Natural killer cell (primary cell): ENCODE results near the gene NHLRC4. TPM values are rescaled to one million over a fixed set of nuclear protein-coding genes. Genes with fewer than 3 reads are reported as not detected.

Experiments used
- ATAC-seq, 3 donors: fragments of 150-1000 bp in 2 of 3; fragments of 200-7000 bp in 1 of 3; cut with Tn5 transposase; 1 replicate in 1 of 3; 2 replicates in 2 of 3; pipeline ENCODE4 v1.10.0; 2021; ENCODE audit warnings: mild to moderate bottlenecking in 2 of 3, moderate library complexity in 2 of 3
- DNase-seq, 2 donors: peaks; one replicate each; pipeline versions ENCODE4 v3.0.0 to v3.0.0-alpha.2; 2013 to 2021; ENCODE audit warnings: mixed read lengths in 1 of 2
- H3K27ac ChIP-seq: one replicate; pipeline ENCODE4 v1.5.1; 2013; ENCODE audit warnings: mild to moderate bottlenecking, low read length
- H3K27me3 ChIP-seq: one replicate; pipeline ENCODE4 v1.6.1; 2013; ENCODE audit warnings: low read length; ENCODE audit not compliant: control insufficient read depth, insufficient read depth
- H3K36me3 ChIP-seq: one replicate; pipeline ENCODE4 v1.6.1; 2013; ENCODE audit warnings: low read length; ENCODE audit not compliant: control insufficient read depth, insufficient read depth
- H3K4me1 ChIP-seq: one replicate; pipeline ENCODE4 v1.6.1; 2013; ENCODE audit warnings: low read length; ENCODE audit not compliant: control insufficient read depth, insufficient read depth
- H3K4me3 ChIP-seq: one replicate; pipeline ENCODE4 v1.5.1; 2013; ENCODE audit warnings: low read length
- H3K9me3 ChIP-seq: one replicate; pipeline ENCODE4 v1.6.1; 2013; ENCODE audit warnings: low read length; ENCODE audit not compliant: control insufficient read depth, insufficient read depth
- H3K27ac Mint-ChIP-seq, 2 donors: one replicate each; pipeline ENCODE4 v1.8.0; 2022; ENCODE audit warnings: mild to moderate bottlenecking in 2 of 2, mixed read lengths in 2 of 2, moderate library complexity in 1 of 2
- H3K27me3 Mint-ChIP-seq, 2 donors: one replicate each; pipeline ENCODE4 v1.8.0; 2022; ENCODE audit warnings: low read depth in 2 of 2, mixed read lengths in 2 of 2
- H3K36me3 Mint-ChIP-seq: one replicate; pipeline ENCODE4 v1.8.0; 2022; ENCODE audit warnings: mixed read lengths
- H3K4me1 Mint-ChIP-seq, 2 donors: one replicate each; pipeline ENCODE4 v1.8.0; 2022; ENCODE audit warnings: mixed read lengths in 2 of 2
- H3K4me3 Mint-ChIP-seq: one replicate; pipeline ENCODE4 v1.8.0; 2022; ENCODE audit warnings: mild to moderate bottlenecking, moderate library complexity, mixed read lengths
- H3K9me3 Mint-ChIP-seq, 2 donors: one replicate each; pipeline ENCODE4 v1.8.0; 2022; ENCODE audit warnings: mixed read lengths in 2 of 2
- CTCF ChIP-seq: fragments of 200-600 bp; IDR thresholded peaks from one replicate; pipeline ENCODE4 v1.8.0; 2022; ENCODE audit warnings: antibody characterized with exemption
- WGBS: methylation state at CpG from one replicate; pipeline ENCODE4 v1.1.7; 2013; ENCODE audit warnings: missing lambda C conversion rate; ENCODE audit not compliant: insufficient coverage; 5-methylcytosine and 5-hydroxymethylcytosine counted together
- intact Hi-C: fragments of 100-400 bp; cut with micrococcal nuclease; formaldehyde crosslinking; loops from one replicate; pipeline ENCODE4 v1.14.2; 2022
- total RNA-seq, 4 donors: library from RNA; stranded (reverse); fragments of 120-200 nt in 1 of 4; gene quantifications; one replicate each; pipeline versions ENCODE4 v1.2.3 to v1.2.4, GENCODE V29; 2013 to 2022

Gene NHLRC4
- total RNA-seq, 3 donors from 2014 or later (not counting 1 experiment from before 2014, with no cell fraction given) = 0.28 to 0.75 (median 0.35) TPM

DNA sequence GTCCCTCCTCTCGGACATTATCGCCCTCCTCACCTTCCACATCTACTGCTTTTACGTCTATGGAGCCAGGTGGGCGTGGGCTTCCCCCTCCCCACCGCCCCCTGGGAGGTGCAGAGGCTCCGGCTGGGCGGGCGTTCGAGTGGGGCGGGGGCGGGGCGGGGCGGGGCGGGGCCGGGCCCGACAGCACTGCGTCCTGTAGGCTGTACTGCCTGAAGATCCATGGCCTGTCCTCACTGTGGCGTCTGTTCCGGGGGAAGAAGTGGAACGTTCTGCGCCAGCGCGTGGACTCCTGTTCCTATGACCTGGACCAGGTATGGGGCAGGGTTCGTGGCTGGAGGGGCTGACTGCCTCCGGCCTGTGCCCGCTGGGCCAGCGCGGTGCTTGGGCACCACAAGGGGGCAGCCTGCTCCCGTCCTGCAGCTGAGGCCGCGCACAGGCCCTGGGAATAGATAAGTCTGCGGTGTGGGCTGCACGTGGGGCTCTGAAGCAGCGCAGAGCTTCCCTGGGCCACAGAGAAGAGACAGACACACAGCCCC is 12.1 kb downstream of the NHLRC4 start:
- Mint-ChIP-seq H3K36me3 (no peaks in the 10 kb centered on the region), H3K27ac (no peak overlapping the region), H3K4me1 (no peaks in the 10 kb centered on the region), H3K27me3 (no peaks in the 10 kb centered on the region), H3K9me3 (no peaks in the 10 kb centered on the region), H3K4me3 (no peak overlapping the region)
- 32% methylated on average over 34 of the region's 34 CpGs for WGBS
- peak; percentile 57 to 83 for DNase-seq
- H3K9me3 ChIP-seq = no peaks in the 10 kb centered on the region
- H3K4me1 ChIP-seq = peaks cover 8% of the 10 kb centered on the region
- H3K36me3 ChIP-seq = peaks cover 2% of the 10 kb centered on the region
- H3K4me3 ChIP-seq = no peak overlapping the region
- no peaks in the 10 kb centered on the region for H3K27me3 ChIP-seq
- H3K27ac ChIP-seq = no peak overlapping the region
- intact Hi-C loops = loop anchor here (2.0 kb wide), 1 partner anchor 32 kb away; no protein-coding TSS in a partner anchor
- peak; percentile 90 to 98 (median 95) for ATAC-seq
- TF ChIP-seq CTCF = peak; percentile 70

DNA sequence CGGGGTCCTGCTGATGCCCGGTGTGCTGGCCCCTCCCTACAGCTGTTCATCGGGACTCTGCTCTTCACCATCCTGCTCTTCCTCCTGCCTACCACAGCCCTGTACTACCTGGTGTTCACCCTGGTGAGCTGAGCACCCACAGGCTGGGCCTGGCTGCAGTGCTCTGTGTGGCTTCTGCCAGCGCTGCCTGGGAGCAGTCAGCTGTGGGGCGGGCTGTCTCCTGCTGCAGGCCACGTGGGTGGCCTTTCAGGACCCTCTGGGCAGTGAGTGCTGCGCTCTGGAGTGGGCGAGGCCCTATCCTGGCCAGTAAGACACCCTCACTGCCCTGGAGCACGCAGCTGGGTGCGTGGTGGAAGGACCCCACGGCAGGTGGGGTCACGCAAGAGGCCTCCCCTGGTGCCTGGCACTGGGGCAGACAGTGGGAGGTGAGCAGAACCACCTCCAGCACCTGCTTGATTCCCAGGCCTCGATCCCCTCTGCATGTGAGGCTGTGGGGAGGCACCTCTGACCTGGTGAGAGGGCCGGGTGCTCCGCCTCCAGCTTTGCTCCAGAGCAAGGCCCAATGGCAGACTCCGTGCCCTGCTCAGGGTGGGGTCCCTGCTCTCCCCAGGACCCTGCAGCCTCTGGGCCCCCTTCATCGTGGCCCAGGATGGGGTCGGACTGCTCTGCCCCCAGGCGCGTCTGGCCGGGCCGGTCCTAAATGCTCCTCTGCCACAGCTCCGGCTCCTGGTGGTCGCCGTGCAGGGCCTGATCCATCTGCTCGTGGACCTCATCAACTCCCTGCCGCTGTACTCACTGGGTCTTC is 13.5 kb downstream of the NHLRC4 start:
- no peak for DNase-seq
- TF ChIP-seq CTCF = no peak

DNA sequence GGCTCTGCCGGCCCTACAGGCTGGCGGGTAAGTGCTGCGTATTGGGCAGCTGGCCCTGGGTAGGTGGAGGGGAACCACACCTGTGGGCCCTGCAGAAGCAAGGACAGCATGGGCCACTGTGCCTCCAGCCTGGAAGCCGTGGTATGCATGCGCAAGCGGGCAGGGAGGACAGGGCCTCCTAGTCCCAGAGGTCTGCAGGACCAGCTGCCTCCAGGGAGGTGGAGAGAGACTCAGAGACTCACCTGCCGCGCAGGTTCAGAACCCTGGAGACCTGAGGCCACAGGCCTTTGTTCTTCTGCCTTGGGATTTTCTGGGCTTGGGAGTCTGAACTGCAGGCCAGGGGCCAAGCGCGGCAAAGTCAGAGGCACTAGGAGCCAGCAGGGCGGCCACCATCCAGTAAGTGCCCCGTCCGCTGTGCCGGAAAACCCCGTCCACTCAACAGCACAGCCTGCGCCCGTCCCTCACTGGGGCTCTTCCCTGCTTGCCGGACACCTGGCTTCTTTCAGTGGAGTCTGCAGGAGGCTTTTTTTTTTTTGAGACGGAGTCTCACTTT is 14.2 kb downstream of the NHLRC4 start:
- WGBS = 98% methylated on average over 19 of the region's 19 CpGs
- ATAC-seq = no peak
- no peak overlapping the region for H3K4me3 ChIP-seq
- H3K36me3 ChIP-seq = no peaks in the 10 kb centered on the region
- H3K36me3 Mint-ChIP-seq = no peaks in the 10 kb centered on the region
- no peak for DNase-seq
- no peak overlapping the region for H3K4me3 Mint-ChIP-seq
- peaks cover 8% of the 10 kb centered on the region for H3K4me1 ChIP-seq
- no peak for TF ChIP-seq CTCF
- no peaks in the 10 kb centered on the region for H3K9me3 Mint-ChIP-seq
- H3K9me3 ChIP-seq = no peaks in the 10 kb centered on the region
- no peak overlapping the region for H3K27ac ChIP-seq
- H3K27ac Mint-ChIP-seq = no peak overlapping the region
- intact Hi-C loops = no loop called here
- no peaks in the 10 kb centered on the region for H3K4me1 Mint-ChIP-seq
- no peaks in the 10 kb centered on the region for H3K27me3 Mint-ChIP-seq
- no peaks in the 10 kb centered on the region for H3K27me3 ChIP-seq

More for the DNA sequence above, 13.5 kb downstream of the NHLRC4 start:
- intact Hi-C loops = no loop called here
- ATAC-seq = no peak
- no peaks in the 10 kb centered on the region for H3K27me3 Mint-ChIP-seq
- H3K4me1 Mint-ChIP-seq = no peaks in the 10 kb centered on the region
- no peaks in the 10 kb centered on the region for H3K9me3 ChIP-seq
- H3K36me3 Mint-ChIP-seq = no peaks in the 10 kb centered on the region
- no peaks in the 10 kb centered on the region for H3K9me3 Mint-ChIP-seq
- no peaks in the 10 kb centered on the region for H3K36me3 ChIP-seq
- H3K4me3 ChIP-seq = no peak overlapping the region
- H3K27ac ChIP-seq = no peak overlapping the region
- peaks cover 8% of the 10 kb centered on the region for H3K4me1 ChIP-seq
- no peak overlapping the region for H3K4me3 Mint-ChIP-seq
- H3K27ac Mint-ChIP-seq = no peak overlapping the region
- H3K27me3 ChIP-seq = no peaks in the 10 kb centered on the region
- WGBS = 95% methylated on average over 27 of the region's 27 CpGs
